Vagina (tissue), 2 donors: ENCODE data around the gene CCDC185. TPM values are rescaled to one million over a fixed set of nuclear protein-coding genes. Genes with fewer than 3 reads are reported as not detected.

ENCODE experiments used
- DNase-seq, 2 donors: peaks; one replicate each; pipeline ENCODE4 v3.0.0-alpha.2; 2017; ENCODE audit errors: extremely low spot score in 2 of 2
- H3K27ac ChIP-seq: fragments of 200-600 bp; sonication (generic); one replicate; pipeline ENCODE4 v1.5.1; 2019
- H3K27me3 ChIP-seq: fragments of 200-600 bp; sonication (generic); one replicate; pipeline ENCODE4 v1.5.1; 2019
- H3K36me3 ChIP-seq, 2 donors: fragments of 200-600 bp; sonication (generic); one replicate each; pipeline ENCODE4 v1.5.1; 2017 to 2019
- H3K4me1 ChIP-seq: fragments of 200-600 bp; sonication (generic); one replicate; pipeline ENCODE4 v1.5.1; 2019
- H3K4me3 ChIP-seq, 2 donors: fragments of 200-600 bp; sonication (generic); 1 replicate in 1 of 2; 2 replicates in 1 of 2; pipeline ENCODE4 v1.5.1; 2016 to 2019
- H3K9me3 ChIP-seq: fragments of 200-600 bp; sonication (generic); one replicate; pipeline ENCODE4 v1.5.1; 2019
- CTCF ChIP-seq, 3 experiments: fragments of 450-650 bp in 2 of 3; fragments of 200-600 bp in 1 of 3; sonication (generic) in 1 of 3; IDR thresholded peaks; one replicate each; pipeline ENCODE4 v1.5.1; 2017 to 2019; ENCODE audit warnings: antibody characterized with exemption in 3 of 3, mild to moderate bottlenecking in 2 of 3, moderate library complexity in 2 of 3
- POLR2A ChIP-seq, 2 donors: fragments of 450-650 bp; IDR thresholded peaks; one replicate each; pipeline ENCODE4 v1.6.1; 2017; ENCODE audit warnings: antibody characterized with exemption in 2 of 2, mild to moderate bottlenecking in 2 of 2, moderate library complexity in 2 of 2
- POLR2AphosphoS5 ChIP-seq, 2 donors: sonication (generic); formaldehyde crosslinking; IDR thresholded peaks; one replicate each; pipeline ENCODE4 v1.9.0; 2017; ENCODE audit warnings: antibody characterized with exemption in 2 of 2, mild to moderate bottlenecking in 2 of 2, low read depth in 1 of 2; ENCODE audit not compliant: insufficient read depth in 1 of 2
- intact Hi-C: fragments of 100-400 bp; cut with DNase I; formaldehyde crosslinking; loops from one replicate; pipeline ENCODE4 v1.15.1; 2023
- total RNA-seq: library from RNA; depleted of rRNA; stranded (reverse); fragments of >200 nt; gene quantifications from one replicate; pipeline ENCODE4 v1.2.3, GENCODE V29; 2016

Gene CCDC185
- total RNA-seq, 1 donor from 2014 or later: not detected

DNA sequence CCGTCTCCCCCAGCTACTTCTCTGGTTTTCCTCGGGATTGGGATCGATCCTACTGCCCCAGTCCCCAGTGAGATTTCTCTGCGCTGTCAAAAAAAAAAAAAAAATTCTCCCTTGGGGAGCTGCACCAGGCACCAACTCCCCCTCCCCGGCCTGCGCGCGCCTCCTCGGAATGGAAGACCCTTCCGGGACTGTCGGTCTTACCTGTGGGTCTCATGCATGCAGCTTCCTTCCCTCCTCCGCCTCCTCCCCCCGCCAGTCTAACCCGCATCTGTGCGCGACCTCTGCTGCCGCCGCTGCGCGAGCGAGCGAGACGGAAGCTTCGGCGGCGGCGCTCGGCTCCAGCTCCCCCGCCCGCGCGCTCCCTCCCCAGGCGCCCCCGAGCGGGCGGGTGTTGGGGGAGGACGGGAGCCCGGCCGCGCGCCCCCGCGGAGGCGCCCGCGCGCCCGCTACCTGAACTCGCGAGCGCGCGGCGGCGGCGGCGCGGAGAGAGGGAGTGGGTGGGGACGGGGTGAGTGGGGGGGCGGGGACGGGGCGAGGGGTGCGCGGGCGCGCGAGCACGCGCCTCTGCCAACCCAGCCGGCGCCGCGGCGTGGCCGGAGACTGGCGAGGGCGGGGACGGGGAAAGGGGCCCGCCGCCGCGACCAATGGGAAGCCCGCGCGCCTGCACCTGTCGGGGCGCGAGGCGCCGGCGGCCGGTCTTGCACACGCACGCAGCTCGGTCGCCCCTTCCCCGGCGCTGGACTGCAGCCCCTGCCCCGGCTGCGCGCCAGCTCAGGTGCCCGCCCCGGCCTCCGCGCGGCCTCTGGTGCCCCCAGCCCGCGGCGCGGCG, 29.1 kb upstream of the CCDC185 start, which contains the start of gene SUSD4:
Gene SUSD4, minus strand, starts transcription at position 321 of the 829 bp plus-strand sequence. CDS start 751 bp downstream, outside the sequence.
- TF ChIP-seq POLR2AphosphoS5 (IDR thresholded peaks at IDR 0.05; ENCODE audit: insufficient read depth in 1 of 2, low read depth in 1 of 2) (no peak), CTCF (IDR thresholded peaks at IDR 0.05) (no peak), POLR2A (IDR thresholded peaks at IDR 0.05) (no peak)
- peaks cover 21% of the 10 kb centered on the region for H3K4me1 ChIP-seq
- H3K27ac ChIP-seq: no peak within 1 kb of the TSS

GRCh38 chr1:223364685-223365382, 28.4 kb upstream of the CCDC185 start:
- intact Hi-C loops: no loop called here
- H3K36me3 ChIP-seq: no peaks in the 10 kb centered on the region
- H3K27me3 ChIP-seq: no peaks in the 10 kb centered on the region
- H3K27ac ChIP-seq: no peak overlapping the region
- H3K4me3 ChIP-seq: peak overlapping the region; percentile 52 to 55
- peaks cover 21% of the 10 kb centered on the region for H3K4me1 ChIP-seq
- TF ChIP-seq POLR2AphosphoS5 (IDR thresholded peaks at IDR 0.05; ENCODE audit: insufficient read depth in 1 of 2, low read depth in 1 of 2) (no peak), POLR2A (IDR thresholded peaks at IDR 0.05) (no peak), CTCF (IDR thresholded peaks at IDR 0.05) (no peak)
- DNase-seq: no peak
- H3K9me3 ChIP-seq: no peaks in the 10 kb centered on the region

More for the DNA sequence above, 29.1 kb upstream of the CCDC185 start, which contains the start of gene SUSD4:
- H3K27me3 ChIP-seq: no peaks in the 10 kb centered on the region
- DNase-seq: no peak
- no peaks in the 10 kb centered on the region for H3K9me3 ChIP-seq
- intact Hi-C loops: no loop called here
- H3K4me3 ChIP-seq: peak within 1 kb of the TSS; percentile 52 to 55
- no peaks in the 10 kb centered on the region for H3K36me3 ChIP-seq

DNA sequence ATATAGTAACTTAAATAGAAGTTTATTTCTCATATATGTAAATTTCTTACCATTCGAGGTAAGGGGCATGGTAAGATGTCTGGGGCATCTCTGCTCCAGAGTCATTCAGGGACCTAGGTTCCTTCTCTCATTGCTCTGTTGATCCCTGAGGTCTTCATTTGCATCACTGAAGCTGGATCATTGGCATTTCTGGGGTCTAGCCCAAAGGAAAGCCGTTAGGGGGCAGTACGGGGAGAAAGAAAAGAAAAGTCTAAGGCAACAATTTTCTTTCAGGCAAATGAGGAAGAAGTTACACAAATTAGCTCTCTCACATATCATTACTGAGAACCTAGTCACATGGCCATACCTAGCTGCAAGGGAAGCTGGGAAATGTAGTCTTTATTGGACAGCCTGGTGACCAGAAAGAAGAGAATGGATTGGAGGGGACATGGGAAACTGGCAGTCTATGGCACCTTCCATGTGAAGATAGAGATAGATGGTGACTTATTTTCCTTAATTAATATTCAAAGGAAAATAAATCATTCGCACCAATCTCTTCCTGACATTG, 19.1 kb upstream of the CCDC185 start:
- Histone ChIP-seq H3K9me3 (no peaks in the 10 kb centered on the region), H3K4me1 (no peaks in the 10 kb centered on the region), H3K27me3 (no peaks in the 10 kb centered on the region), H3K4me3 (no peak overlapping the region), H3K36me3 (no peaks in the 10 kb centered on the region), H3K27ac (no peak overlapping the region)
- intact Hi-C loops: no loop called here
- TF ChIP-seq CTCF (IDR thresholded peaks at IDR 0.05) (no peak), POLR2AphosphoS5 (IDR thresholded peaks at IDR 0.05; ENCODE audit: insufficient read depth in 1 of 2, low read depth in 1 of 2) (no peak), POLR2A (IDR thresholded peaks at IDR 0.05) (no peak)
- DNase-seq: no peak

DNA sequence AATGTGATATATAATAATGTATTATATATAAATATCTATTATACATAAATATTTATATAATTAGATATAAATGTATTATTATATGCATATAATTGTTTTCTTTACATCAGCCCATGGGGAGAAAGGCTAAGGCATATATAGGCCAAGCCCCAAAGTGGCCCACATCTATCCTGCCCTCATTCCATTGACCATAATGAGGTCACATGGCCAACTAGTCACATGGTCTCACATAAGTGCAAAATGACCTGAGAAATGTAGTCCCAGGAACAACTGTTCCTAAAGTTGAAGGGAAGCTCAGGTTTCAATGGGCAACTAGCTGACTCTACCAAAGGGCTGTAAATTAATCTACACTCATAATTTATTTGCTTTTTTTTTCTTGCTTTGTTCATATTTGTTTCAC, 14.5 kb upstream of the CCDC185 start:
- H3K27me3 ChIP-seq: no peaks in the 10 kb centered on the region
- DNase-seq: no peak
- no peaks in the 10 kb centered on the region for H3K36me3 ChIP-seq
- no peaks in the 10 kb centered on the region for H3K9me3 ChIP-seq
- no peaks in the 10 kb centered on the region for H3K4me1 ChIP-seq
- intact Hi-C loops: no loop called here
- no peak overlapping the region for H3K27ac ChIP-seq
- H3K4me3 ChIP-seq: no peak overlapping the region
- TF ChIP-seq POLR2A (IDR thresholded peaks at IDR 0.05) (no peak), POLR2AphosphoS5 (IDR thresholded peaks at IDR 0.05; ENCODE audit: insufficient read depth in 1 of 2, low read depth in 1 of 2) (no peak), CTCF (IDR thresholded peaks at IDR 0.05) (no peak)
